RWPE1 (cell line): ENCODE results near the gene THSD8.

ENCODE experiments used
- CTCF ChIA-PET: fragments of 350-600 bp; sonication (Branson Sonifier 250); formaldehyde crosslinking; extraction: SDS; loops from one replicate; lab custom pipeline; 2021; lab: Yijun Ruan, JAX
- POLR2A ChIA-PET: fragments of 400-600 bp; formaldehyde crosslinking; extraction: SDS; loops from one replicate; lab custom pipeline; 2020; ENCODE audit warnings: antibody characterized with exemption; ENCODE audit not compliant: low non-redundant PET; lab: Yijun Ruan, JAX
- DNase-seq: peaks from one replicate; pipeline ENCODE4 v3.0.0; 2012; ENCODE audit warnings: low spot score
- H3K27ac ChIP-seq: fragments of 450-650 bp; 2 replicates; pipeline ENCODE4 v1.5.1; 2017
- TF ChIP-seq, protein P1 (sequence below): fragments of 450-650 bp; conservative IDR thresholded peaks from 2 replicates; pipeline ENCODE4 v1.5.1; 2017; ENCODE audit warnings: low read depth, mild to moderate bottlenecking

Gene THSD8

GRCh38 chr19:12789098-12789903 lies 12.6 kb upstream of the THSD8 start:
- ChIA-PET CTCF (interaction anchor here (2.0 kb wide), 1 partner anchor 11 kb away, joined by 11 read pairs; no protein-coding TSS in a partner anchor), POLR2A (interaction anchor here (7.3 kb wide), 1 partner anchor 12 kb away, joined by 120 read pairs; the partner anchor contains the start of gene HOOK2)
- peak; percentile 49 for DNase-seq
- peak overlapping the region; percentile 100 for H3K27ac ChIP-seq
- TF ChIP-seq, protein P1, sequence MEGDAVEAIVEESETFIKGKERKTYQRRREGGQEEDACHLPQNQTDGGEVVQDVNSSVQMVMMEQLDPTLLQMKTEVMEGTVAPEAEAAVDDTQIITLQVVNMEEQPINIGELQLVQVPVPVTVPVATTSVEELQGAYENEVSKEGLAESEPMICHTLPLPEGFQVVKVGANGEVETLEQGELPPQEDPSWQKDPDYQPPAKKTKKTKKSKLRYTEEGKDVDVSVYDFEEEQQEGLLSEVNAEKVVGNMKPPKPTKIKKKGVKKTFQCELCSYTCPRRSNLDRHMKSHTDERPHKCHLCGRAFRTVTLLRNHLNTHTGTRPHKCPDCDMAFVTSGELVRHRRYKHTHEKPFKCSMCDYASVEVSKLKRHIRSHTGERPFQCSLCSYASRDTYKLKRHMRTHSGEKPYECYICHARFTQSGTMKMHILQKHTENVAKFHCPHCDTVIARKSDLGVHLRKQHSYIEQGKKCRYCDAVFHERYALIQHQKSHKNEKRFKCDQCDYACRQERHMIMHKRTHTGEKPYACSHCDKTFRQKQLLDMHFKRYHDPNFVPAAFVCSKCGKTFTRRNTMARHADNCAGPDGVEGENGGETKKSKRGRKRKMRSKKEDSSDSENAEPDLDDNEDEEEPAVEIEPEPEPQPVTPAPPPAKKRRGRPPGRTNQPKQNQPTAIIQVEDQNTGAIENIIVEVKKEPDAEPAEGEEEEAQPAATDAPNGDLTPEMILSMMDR, result no peak

DNA sequence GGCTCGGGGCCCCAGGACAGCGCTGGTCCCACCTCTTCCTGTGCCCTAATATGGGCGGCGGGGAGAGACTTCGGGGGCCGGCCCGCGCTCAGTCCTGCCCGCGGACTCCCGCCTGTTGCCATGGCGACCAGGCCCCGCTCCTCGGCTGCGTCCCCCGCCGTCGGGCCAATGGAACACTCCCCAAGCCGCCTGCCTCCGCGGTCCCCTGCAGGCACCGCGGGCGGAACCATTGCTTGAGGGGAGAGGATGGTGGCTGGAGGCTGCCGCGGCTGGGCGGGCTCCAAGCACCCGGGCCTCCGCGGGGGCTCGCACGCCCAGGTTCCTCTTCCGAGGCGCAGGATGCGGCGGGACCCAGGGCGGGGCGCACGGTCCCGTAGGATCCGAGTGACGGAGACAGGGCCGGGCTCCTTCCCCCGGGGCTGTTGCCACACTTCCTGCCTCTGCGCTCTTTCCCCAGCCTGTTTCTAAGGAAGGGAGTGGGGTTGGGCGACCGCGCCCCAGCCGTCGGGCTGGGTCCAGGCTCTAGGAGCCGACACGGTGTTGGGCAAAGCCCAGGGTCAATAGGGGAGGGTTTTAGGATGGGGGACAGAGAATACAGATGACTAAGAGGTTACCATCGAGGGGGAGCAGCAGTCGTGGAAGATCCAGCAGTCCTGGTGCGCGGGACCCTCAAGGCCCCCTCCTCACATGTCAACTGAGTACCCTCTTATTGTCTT lies 11.8 kb upstream of the THSD8 start:
- ChIA-PET POLR2A (interaction anchor here (1.8 to 7.3 kb wide), 2 partner anchors 7 to 13 kb away, joined by 16 to 120 read pairs; partner anchors contain the start of gene HOOK2), CTCF (interaction anchor here (0.7 to 3.6 kb wide), 3 partner anchors 12 to 16 kb away, joined by 3 to 40 read pairs (median 11); no protein-coding TSS in a partner anchor)
- peak; percentile 93 for DNase-seq
- TF ChIP-seq, protein P1, result no peak
- peak overlapping the region; percentile 100 for H3K27ac ChIP-seq

DNA sequence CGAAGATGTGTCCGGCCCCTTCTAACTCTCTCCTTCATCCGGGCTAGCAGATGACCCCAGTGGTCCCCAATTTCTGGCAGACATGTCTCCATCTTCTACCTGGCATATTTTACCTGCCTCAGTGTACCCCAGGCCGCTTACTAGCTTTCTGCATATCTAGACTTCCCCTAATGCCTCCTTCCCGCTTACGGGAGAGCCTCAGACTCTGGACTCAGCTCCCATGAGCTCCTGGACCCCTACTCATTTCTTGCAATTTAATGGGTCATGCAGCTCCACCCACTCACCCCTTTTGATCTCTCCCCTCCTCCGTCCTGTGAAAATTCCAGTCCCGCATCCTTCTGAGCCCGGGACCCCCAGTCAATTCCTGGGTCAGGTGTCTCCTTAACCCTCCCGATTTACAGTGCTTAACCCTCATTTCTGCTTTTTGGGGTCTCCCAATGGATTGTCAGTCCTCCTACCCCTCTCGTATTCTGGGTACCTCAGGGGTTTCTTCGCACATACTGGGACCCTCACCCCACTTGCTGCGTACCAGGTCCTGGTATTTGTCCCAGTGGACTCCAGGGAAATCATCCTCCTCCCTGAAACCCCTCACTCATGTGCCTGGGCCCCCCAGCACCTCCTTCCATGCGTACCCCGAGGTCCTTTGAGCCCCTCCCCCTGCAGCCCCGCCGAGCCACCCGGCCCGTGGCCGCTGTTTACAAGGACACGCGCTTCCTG lies 11.1 kb upstream of the THSD8 start:
- ChIA-PET CTCF (interaction anchor here (0.5 to 3.6 kb wide), 4 partner anchors 14 to 936 kb away, joined by 3 to 40 read pairs (median 5); no protein-coding TSS in a partner anchor), POLR2A (interaction anchor here (1.8 to 7.3 kb wide), 3 partner anchors 8 to 16 kb away, joined by 7 to 120 read pairs (median 16); partner anchors contain the start of gene HOOK2)
- TF ChIP-seq, protein P1, result no peak
- DNase-seq, result no peak
- peak overlapping the region; percentile 100 for H3K27ac ChIP-seq

- ChIA-PET POLR2A (interaction anchor here (0.6 to 7.3 kb wide), 5 partner anchors 9 to 123 kb away, joined by 3 to 120 read pairs (median 7); partner anchors contain the start of gene HOOK2), CTCF (interaction anchor here (0.5 to 3.6 kb wide), 6 partner anchors 9 to 937 kb away, joined by 3 to 40 read pairs (median 6); no protein-coding TSS in a partner anchor)
These were observed 10.4 kb upstream of the THSD8 start, which contains the start of gene JUNB for GRCh38 chr19:12791345-12792050. TSS of gene JUNB (plus strand) at chr19:12791486. CDS start at chr19:12791772, 286 bp downstream.

More at GRCh38 chr19:12791345-12792050, 10.4 kb upstream of the THSD8 start, which contains the start of gene JUNB:
- H3K27ac ChIP-seq, result peak within 1 kb of the TSS; percentile 100
- TF ChIP-seq, protein P1, result no peak
- peak; percentile 89 for DNase-seq
